K562 treated with DMSO at 1 percent for 24 hours (cell line): ENCODE data around the gene BFAR. TPM values are rescaled to one million over a fixed set of nuclear protein-coding genes. Genes with fewer than 3 reads are reported as not detected.

Experiments used
- total RNA-seq: library from RNA; unstranded; fragments of 300-600 nt; gene quantifications from 2 replicates; pipeline ENCODE4 v1.2.3, GENCODE V29; 2022; ENCODE audit warnings: low read depth; ENCODE audit not compliant: insufficient read depth

BFAR gene, protein sequence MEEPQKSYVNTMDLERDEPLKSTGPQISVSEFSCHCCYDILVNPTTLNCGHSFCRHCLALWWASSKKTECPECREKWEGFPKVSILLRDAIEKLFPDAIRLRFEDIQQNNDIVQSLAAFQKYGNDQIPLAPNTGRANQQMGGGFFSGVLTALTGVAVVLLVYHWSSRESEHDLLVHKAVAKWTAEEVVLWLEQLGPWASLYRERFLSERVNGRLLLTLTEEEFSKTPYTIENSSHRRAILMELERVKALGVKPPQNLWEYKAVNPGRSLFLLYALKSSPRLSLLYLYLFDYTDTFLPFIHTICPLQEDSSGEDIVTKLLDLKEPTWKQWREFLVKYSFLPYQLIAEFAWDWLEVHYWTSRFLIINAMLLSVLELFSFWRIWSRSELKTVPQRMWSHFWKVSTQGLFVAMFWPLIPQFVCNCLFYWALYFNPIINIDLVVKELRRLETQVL
- 33.5 and 33.6 TPM in 2 replicates for total RNA-seq

DNA sequence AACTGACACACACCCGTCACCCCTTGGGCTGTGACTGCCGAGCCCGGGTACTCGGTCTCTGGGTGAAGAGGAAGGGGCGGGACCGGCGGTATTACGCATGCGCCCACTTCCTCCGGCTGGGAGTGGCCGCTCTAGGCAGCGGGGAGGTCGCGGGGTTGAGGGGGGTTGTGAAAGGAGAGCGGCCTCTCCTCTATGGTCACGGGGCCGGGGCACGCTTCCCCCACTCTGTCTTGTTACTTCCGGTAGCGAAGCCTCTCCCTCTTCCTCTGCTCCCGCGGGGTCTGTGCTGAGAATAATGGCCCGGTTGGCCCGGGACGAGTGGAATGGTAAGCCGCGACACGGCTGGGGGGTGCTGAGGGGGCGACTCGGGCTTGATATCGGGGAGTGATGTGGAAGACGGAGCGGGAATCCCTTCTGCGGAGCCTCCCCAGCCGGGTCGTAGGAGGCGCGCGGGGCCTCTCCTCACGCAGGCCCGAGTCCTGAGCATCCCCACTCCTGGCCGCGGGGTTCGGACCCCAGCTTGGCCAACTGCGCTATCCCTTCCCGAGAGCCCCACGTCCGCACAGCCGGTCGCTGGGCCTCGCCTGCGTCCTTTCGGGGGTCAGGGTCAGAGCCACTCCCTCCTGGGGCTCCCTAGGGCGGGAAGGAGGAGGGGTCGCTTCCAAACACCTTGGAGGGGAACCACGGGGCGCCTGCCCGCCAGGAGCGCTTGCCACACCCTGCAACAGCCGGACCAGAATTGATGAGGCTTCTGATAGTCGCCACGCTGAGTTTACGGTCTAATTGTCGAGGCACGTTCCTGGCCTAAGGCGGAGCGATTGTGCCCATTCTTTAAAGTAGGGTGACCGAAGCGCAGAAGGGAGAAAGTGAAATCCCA, at the start of gene BFAR:
BFAR (plus strand) TSS at position 259 of the 877 bp plus-strand sequence. CDS start 11,396 bp downstream, outside the sequence.

DNA sequence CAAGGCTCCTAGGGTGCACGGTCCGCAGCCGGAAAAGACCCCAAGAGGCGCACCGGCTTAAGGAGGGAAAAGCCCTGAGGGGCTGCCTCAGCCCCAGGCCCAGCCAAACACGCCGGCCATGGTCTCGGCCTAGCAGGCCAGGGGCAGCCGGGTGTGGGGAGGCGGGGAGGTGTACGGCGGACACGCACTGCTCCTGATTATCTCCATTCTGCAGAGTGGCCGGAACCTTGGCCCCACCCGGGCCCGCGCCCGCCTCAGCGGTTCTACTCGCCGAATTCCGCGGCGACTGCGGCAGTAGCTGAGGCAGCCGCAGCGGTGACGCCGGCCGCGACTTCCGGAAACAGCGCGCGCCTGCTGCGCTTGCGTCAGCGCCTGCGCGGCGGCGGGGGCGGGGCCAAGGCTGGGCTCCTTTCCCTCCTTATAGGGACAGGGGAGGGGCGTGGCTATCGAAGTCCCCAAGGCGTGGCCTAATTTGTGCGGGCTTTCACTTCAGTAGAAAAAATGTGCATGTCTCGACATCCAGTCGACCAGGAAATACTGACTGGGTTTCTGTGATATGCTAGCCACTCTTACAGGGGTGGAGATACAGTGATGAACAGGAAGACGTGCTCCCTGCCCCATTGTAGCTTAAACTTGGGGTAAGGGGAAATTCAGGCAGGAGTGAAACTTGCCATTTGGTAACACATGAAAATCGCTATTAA, 2.7 kb upstream of the BFAR start, which contains the start of gene PARN:
PARN (minus strand) TSS at position 342 of the 701 bp plus-strand sequence; CDS start at position 207, 135 bp downstream.

DNA sequence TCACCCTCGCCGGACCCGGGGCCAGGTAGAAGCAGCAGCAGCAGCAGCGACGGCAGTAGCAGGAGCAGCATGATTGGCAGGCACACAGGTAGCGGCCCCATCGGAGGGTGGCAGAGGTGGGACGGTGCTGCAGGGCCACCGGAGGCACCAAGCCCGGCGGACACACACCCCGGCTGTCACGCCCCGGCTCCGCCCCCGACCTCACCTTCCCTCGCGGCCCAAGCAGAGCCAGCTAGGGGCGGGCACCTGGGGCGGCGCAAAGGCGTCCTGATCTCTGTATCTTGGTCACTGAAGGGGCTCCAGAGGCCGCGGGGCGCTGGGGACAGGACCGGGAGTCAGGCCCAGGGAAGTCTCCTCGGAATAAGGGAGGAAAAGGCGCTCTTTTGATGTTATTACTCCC, 61.4 kb downstream of the BFAR start, which contains the start of gene PLA2G10:
PLA2G10 (minus strand) TSS at position 180 of the 400 bp plus-strand sequence; CDS start at position 101, 79 bp downstream.

DNA sequence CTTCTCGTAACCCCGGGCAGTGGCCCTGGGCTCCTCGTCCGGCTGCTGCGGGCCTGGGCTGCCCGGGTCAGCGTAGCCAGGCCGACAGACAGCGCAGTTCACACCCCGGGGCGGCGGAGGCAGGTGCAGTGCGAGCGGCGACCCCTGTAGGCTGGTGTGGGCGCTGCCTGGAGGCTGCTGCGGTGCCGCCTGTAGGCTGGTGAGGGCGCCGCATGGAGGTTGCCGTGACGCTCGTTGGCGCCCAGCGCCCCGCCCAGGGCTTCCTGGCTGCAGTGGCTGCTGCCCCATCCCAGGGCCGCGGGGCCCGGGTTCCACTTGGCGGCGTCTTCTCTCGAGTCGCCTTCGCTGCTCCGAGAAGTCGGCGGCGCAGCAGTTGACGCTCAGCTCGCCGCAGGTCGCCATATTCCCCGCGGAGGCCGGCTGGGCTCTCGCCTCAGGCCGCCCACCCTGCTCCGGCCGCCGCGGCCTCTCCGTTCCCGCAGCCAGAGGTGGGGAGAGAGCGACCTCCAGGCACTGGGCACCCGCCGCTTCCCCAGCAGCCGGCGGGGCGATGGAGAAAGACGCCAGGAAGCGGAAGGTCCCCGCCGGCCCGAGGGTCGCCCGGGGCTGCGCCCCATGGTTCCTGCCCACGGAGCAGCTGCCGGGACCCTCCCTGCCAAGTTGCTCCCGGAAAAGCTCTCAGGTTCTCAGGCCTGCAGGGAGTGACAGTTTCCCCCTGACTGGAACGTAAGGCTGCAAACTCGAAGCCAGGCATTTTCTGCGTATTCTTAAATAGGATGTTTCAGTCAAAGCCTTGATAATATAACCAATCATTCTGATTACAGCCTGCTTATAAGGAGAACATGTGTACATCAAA, 70.6 kb downstream of the BFAR start, which contains the start of gene NPIPA3:
NPIPA3 (plus strand) TSS at position 256 of the 856 bp plus-strand sequence. CDS start 5,533 bp downstream, outside the sequence.

Other genes starting within 250 kb of the BFAR start
- gene PARN, start 2.7 kb upstream of the BFAR start, total RNA-seq = 25.0 and 30.2 TPM in 2 replicates
- gene PLA2G10, start 61.4 kb downstream of the BFAR start, total RNA-seq = not detected in 2 replicates
- gene NPIPA3, start 70.5 kb downstream of the BFAR start, total RNA-seq = not detected in 2 replicates
- not detected in 2 replicates for gene NPIPA2, start 109.6 kb downstream of the BFAR start, total RNA-seq
- gene NOMO1, start 200.8 kb downstream of the BFAR start, total RNA-seq = 62.7 and 67.0 TPM in 2 replicates